Activated CD8-positive, alpha-beta memory T cell treated with anti-CD3 and anti-CD28 coated beads, Interleukin-2, amount 10 ng/mL, durations not matched to agents 7 days and 5 days (primary cell): Measurements from ENCODE around the gene CLMN. TPM values are rescaled to one million over a fixed set of nuclear protein-coding genes. Genes with fewer than 3 reads are reported as not detected.
A peak's percentile ranks its signal among the peaks of the same experiment; 100 is the strongest.

Experiments
- ATAC-seq: fragments of 150-1000 bp; cut with Tn5 transposase; one replicate; pipeline ENCODE4 v1.10.0; 2021; ENCODE audit warnings: moderate library complexity
- CTCF ChIA-PET: fragments of 350-600 bp; sonication (Branson Sonifier 250); formaldehyde crosslinking; loops from one replicate; lab custom pipeline; 2021; ENCODE audit warnings: antibody characterized with exemption; lab: Charles Lee
- DNase-seq: peaks from one replicate; pipeline ENCODE4 v3.0.0-alpha.2; 2020
- H3K27ac Mint-ChIP-seq: one replicate; pipeline ENCODE4 v1.8.0; 2021; ENCODE audit warnings: mild to moderate bottlenecking, mixed read lengths
- H3K27me3 Mint-ChIP-seq: one replicate; pipeline ENCODE4 v1.8.0; 2021; ENCODE audit warnings: mixed read lengths
- H3K36me3 Mint-ChIP-seq: one replicate; pipeline ENCODE4 v1.8.0; 2021; ENCODE audit warnings: mild to moderate bottlenecking, mixed read lengths
- H3K4me1 Mint-ChIP-seq: one replicate; pipeline ENCODE4 v1.8.0; 2021; ENCODE audit warnings: mixed read lengths
- H3K4me3 Mint-ChIP-seq: one replicate; pipeline ENCODE4 v1.8.0; 2021; ENCODE audit warnings: mild to moderate bottlenecking, moderate library complexity, mixed read lengths
- H3K9me3 Mint-ChIP-seq: one replicate; pipeline ENCODE4 v1.8.0; 2022; ENCODE audit warnings: low read depth, mixed read lengths
- total RNA-seq, 2 experiments: library from RNA; stranded (reverse); gene quantifications; one replicate each; pipeline ENCODE4 v1.2.3, GENCODE V29; 2021

Gene CLMN
- total RNA-seq: under 1 TPM; 0.42 to 0.91 TPM

GRCh38 chr14:95319312-95320077 is at the start of gene CLMN:
CLMN (minus strand) TSS chr14:95319908; CDS start chr14:95319792, 116 bp downstream.
- CTCF ChIA-PET: interaction anchor here (0.9 kb wide), 1 partner anchor 54 kb away, joined by 3 read pairs; no protein-coding TSS in a partner anchor
- Mint-ChIP-seq H3K36me3 (no peaks in the 10 kb centered on the region), H3K9me3 (no peaks in the 10 kb centered on the region), H3K4me1 (peaks cover 18% of the 10 kb centered on the region), H3K27me3 (peaks cover 73% of the 10 kb centered on the region), H3K27ac (no peak within 1 kb of the TSS), H3K4me3 (peak within 1 kb of the TSS; percentile 51)
- ATAC-seq (peak; percentile 72), DNase-seq (peak; percentile 45)

GRCh38 chr14:95365401-95365800 is 45.7 kb upstream of the CLMN start:
- no peak overlapping the region for H3K27ac Mint-ChIP-seq
- peaks cover 59% of the 10 kb centered on the region for H3K27me3 Mint-ChIP-seq
- H3K4me1 Mint-ChIP-seq: no peaks in the 10 kb centered on the region
- CTCF ChIA-PET: no interaction called here
- no peak for ATAC-seq
- H3K36me3 Mint-ChIP-seq: no peaks in the 10 kb centered on the region
- H3K9me3 Mint-ChIP-seq: no peaks in the 10 kb centered on the region
- DNase-seq: no peak
- H3K4me3 Mint-ChIP-seq: no peak overlapping the region

- Mint-ChIP-seq H3K36me3 (no peaks in the 10 kb centered on the region), H3K27me3 (peaks cover 62% of the 10 kb centered on the region), H3K4me1 (no peaks in the 10 kb centered on the region), H3K27ac (no peak overlapping the region), H3K9me3 (no peaks in the 10 kb centered on the region), H3K4me3 (no peak overlapping the region)
- no peak for ATAC-seq
- CTCF ChIA-PET: no interaction called here
- DNase-seq: no peak
These were observed 44.9 kb upstream of the CLMN start for GRCh38 chr14:95364481-95365209.

GRCh38 chr14:95363468-95363954 is 43.8 kb upstream of the CLMN start:
- Mint-ChIP-seq H3K36me3 (no peaks in the 10 kb centered on the region), H3K4me3 (no peak overlapping the region), H3K27me3 (peaks cover 63% of the 10 kb centered on the region), H3K27ac (no peak overlapping the region), H3K9me3 (no peaks in the 10 kb centered on the region), H3K4me1 (no peaks in the 10 kb centered on the region)
- DNase-seq (no peak), ATAC-seq (no peak)
- CTCF ChIA-PET: no interaction called here

GRCh38 chr14:95362138-95362494 is 42.4 kb upstream of the CLMN start:
- CTCF ChIA-PET: interaction anchor here (0.7 to 1.7 kb wide), 3 partner anchors 12 to 672 kb away, joined by 3 to 5 read pairs (median 4); no protein-coding TSS in a partner anchor
- no peak overlapping the region for H3K27ac Mint-ChIP-seq
- H3K9me3 Mint-ChIP-seq: no peaks in the 10 kb centered on the region
- ATAC-seq (no peak), DNase-seq (no peak)
- H3K36me3 Mint-ChIP-seq: no peaks in the 10 kb centered on the region
- no peaks in the 10 kb centered on the region for H3K4me1 Mint-ChIP-seq
- H3K4me3 Mint-ChIP-seq: no peak overlapping the region
- peaks cover 65% of the 10 kb centered on the region for H3K27me3 Mint-ChIP-seq

- CTCF ChIA-PET: interaction anchor here (0.7 to 1.7 kb wide), 3 partner anchors 11 to 672 kb away, joined by 3 to 5 read pairs (median 4); no protein-coding TSS in a partner anchor
- ATAC-seq (peak; percentile 47), DNase-seq (no peak)
- Mint-ChIP-seq H3K4me1 (no peaks in the 10 kb centered on the region), H3K27ac (no peak overlapping the region), H3K9me3 (no peaks in the 10 kb centered on the region), H3K4me3 (no peak overlapping the region), H3K27me3 (peaks cover 64% of the 10 kb centered on the region), H3K36me3 (no peaks in the 10 kb centered on the region)
These were observed 41.8 kb upstream of the CLMN start for GRCh38 chr14:95361373-95362137.

GRCh38 chr14:95360828-95361227 is 41.1 kb upstream of the CLMN start:
- Mint-ChIP-seq H3K4me3 (no peak overlapping the region), H3K27me3 (peaks cover 59% of the 10 kb centered on the region), H3K4me1 (no peaks in the 10 kb centered on the region), H3K36me3 (no peaks in the 10 kb centered on the region), H3K9me3 (no peaks in the 10 kb centered on the region), H3K27ac (no peak overlapping the region)
- ATAC-seq (no peak), DNase-seq (no peak)
- CTCF ChIA-PET: interaction anchor here (1.7 kb wide), 1 partner anchor 11 kb away, joined by 5 read pairs; no protein-coding TSS in a partner anchor

GRCh38 chr14:95359994-95360826 is 40.5 kb upstream of the CLMN start:
- no peaks in the 10 kb centered on the region for H3K36me3 Mint-ChIP-seq
- CTCF ChIA-PET: interaction anchor here (1.7 kb wide), 1 partner anchor 10 kb away, joined by 5 read pairs; no protein-coding TSS in a partner anchor

GRCh38 chr14:95356245-95356869 is 36.6 kb upstream of the CLMN start:
- DNase-seq (no peak), ATAC-seq (no peak)
- no peak overlapping the region for H3K27ac Mint-ChIP-seq
- H3K27me3 Mint-ChIP-seq: peaks cover 33% of the 10 kb centered on the region
- H3K4me1 Mint-ChIP-seq: no peaks in the 10 kb centered on the region
- peaks cover 2% of the 10 kb centered on the region for H3K36me3 Mint-ChIP-seq
- CTCF ChIA-PET: no interaction called here
- H3K9me3 Mint-ChIP-seq: peaks cover 6% of the 10 kb centered on the region
- no peak overlapping the region for H3K4me3 Mint-ChIP-seq

More at GRCh38 chr14:95359994-95360826, 40.5 kb upstream of the CLMN start:
- Mint-ChIP-seq H3K9me3 (peaks cover 3% of the 10 kb centered on the region), H3K27me3 (peaks cover 61% of the 10 kb centered on the region), H3K4me3 (no peak overlapping the region), H3K4me1 (no peaks in the 10 kb centered on the region), H3K27ac (no peak overlapping the region)
- DNase-seq (no peak), ATAC-seq (no peak)

- H3K4me1 Mint-ChIP-seq: no peaks in the 10 kb centered on the region
These were observed 35.7 kb upstream of the CLMN start for GRCh38 chr14:95355422-95355821.

GRCh38 chr14:95354834-95355233 is 35.1 kb upstream of the CLMN start:
- H3K9me3 Mint-ChIP-seq: peaks cover 6% of the 10 kb centered on the region
- H3K4me3 Mint-ChIP-seq: no peak overlapping the region
- H3K27me3 Mint-ChIP-seq: peaks cover 28% of the 10 kb centered on the region
- H3K36me3 Mint-ChIP-seq: peaks cover 2% of the 10 kb centered on the region
- DNase-seq: no peak
- CTCF ChIA-PET: no interaction called here
- no peak overlapping the region for H3K27ac Mint-ChIP-seq
- no peak for ATAC-seq
- no peaks in the 10 kb centered on the region for H3K4me1 Mint-ChIP-seq

More at GRCh38 chr14:95355422-95355821, 35.7 kb upstream of the CLMN start:
- CTCF ChIA-PET: no interaction called here
- H3K36me3 Mint-ChIP-seq: peaks cover 2% of the 10 kb centered on the region
- ATAC-seq (no peak), DNase-seq (no peak)
- H3K9me3 Mint-ChIP-seq: peaks cover 6% of the 10 kb centered on the region
- peaks cover 28% of the 10 kb centered on the region for H3K27me3 Mint-ChIP-seq
- no peak overlapping the region for H3K4me3 Mint-ChIP-seq
- no peak overlapping the region for H3K27ac Mint-ChIP-seq

GRCh38 chr14:95353664-95354063 is 34.0 kb upstream of the CLMN start:
- H3K4me3 Mint-ChIP-seq: no peak overlapping the region
- DNase-seq (no peak), ATAC-seq (no peak)
- no peak overlapping the region for H3K27ac Mint-ChIP-seq
- H3K36me3 Mint-ChIP-seq: peaks cover 2% of the 10 kb centered on the region
- H3K4me1 Mint-ChIP-seq: no peaks in the 10 kb centered on the region
- CTCF ChIA-PET: interaction anchor here (0.7 kb wide), 1 partner anchor 82 kb away, joined by 3 read pairs; no protein-coding TSS in a partner anchor
- H3K27me3 Mint-ChIP-seq: peaks cover 21% of the 10 kb centered on the region
- H3K9me3 Mint-ChIP-seq: peaks cover 6% of the 10 kb centered on the region
